ENCODE results near the gene GP1BB. TPM values are rescaled to one million over a fixed set of nuclear protein-coding genes. Genes with fewer than 3 reads are reported as not detected.

The GP1BB gene
- total RNA-seq, 1 donor from 2014 or later, result 0.95 TPM

DNA sequence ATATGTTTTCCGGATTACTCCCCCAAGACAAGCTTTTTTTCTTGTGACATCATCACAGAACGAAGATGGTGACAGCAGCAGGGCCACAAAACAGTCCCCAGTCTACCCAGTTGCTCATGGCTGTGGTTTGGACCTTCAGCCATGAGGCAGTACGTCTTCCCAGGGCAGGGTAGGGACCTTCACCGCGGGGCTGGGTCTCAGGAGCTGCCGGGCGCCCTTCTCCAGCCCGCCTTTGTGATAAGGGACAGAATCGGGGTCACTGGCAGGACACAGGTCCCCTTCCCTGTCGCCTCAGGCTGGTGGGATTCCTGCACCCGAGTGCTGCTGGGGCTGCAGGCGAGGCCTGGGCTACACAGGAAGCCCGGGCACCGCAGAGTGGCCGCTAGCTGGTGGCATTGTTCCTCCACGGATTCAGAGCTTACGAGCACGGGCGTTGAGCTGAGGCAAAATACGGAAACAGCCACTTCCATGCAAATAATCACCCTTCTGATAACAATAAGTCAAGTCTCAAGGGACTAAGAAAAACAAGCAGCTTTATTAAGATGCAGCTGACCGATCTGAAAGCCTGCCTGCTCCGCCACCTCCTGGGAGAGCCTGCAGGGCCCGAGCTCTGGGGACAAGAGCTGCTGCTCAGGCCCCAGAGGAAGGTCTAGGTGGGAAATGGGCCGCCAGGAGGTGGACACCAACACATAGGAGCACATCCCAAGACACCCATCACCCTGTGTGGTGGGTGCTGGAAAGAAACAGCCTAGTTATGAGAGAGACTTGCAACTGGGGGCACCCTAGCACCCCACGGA is 49.5 kb downstream of the GP1BB start:
- H3K27me3 Mint-ChIP-seq (ENCODE audit: low read depth, unreplicated experiment), result peaks cover 64% of the 10 kb centered on the region

DNA sequence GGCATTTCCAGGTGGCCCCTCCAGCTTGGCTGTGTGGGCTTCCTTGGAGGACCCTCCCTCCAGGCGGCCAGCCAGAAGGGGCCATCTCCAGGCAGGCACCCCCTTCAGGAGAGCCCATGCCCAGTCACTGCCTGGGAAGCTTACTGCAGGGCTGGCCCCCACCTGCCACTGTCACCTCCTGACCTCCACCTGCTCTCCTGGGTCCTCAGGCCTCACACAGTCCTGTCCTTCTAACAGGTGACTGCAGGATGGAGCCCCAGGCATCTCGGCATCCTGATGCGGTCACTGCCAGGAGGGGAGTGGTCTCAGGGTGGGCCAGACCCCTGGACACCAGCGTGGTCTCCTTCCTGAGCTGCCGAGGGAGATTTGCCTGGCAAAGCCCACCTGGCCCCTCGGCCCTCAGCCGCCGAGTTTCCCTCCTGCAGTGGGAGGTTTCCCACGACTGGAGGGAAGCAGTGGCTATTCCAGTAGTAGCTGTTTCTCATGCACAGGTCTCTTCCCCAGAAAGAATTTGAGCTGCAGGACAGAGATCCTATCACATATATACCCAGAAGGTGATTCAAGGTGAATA is 50.2 kb downstream of the GP1BB start:
- no peak overlapping the region for H3K4me3 Mint-ChIP-seq (ENCODE audit: unreplicated experiment)
- DNase-seq (ENCODE audit: low read depth), result no peak

More for the DNA sequence above, 49.5 kb downstream of the GP1BB start:
- H3K4me3 ChIP-seq (ENCODE audit: insufficient read depth, low read depth, low read length), result no peak overlapping the region
- Mint-ChIP-seq H3K27ac (ENCODE audit: unreplicated experiment) (peak overlapping the region; percentile 7), H3K36me3 (ENCODE audit: low read depth, unreplicated experiment) (no peaks in the 10 kb centered on the region), H3K9me3 (ENCODE audit: unreplicated experiment) (peaks cover 2% of the 10 kb centered on the region), H3K4me1 (ENCODE audit: low read depth, unreplicated experiment) (no peaks in the 10 kb centered on the region), H3K4me3 (ENCODE audit: unreplicated experiment) (no peak overlapping the region)
- H4K20me1 ChIP-seq (ENCODE audit: insufficient read depth, low read length), result no peaks in the 10 kb centered on the region
- H3K9ac ChIP-seq (ENCODE audit: low read length), result no peak overlapping the region
- no peak overlapping the region for H2AFZ ChIP-seq (ENCODE audit: low read depth, low read length)
- H3K9me3 ChIP-seq (ENCODE audit: insufficient read depth, low read depth, low read length), result no peaks in the 10 kb centered on the region
- DNase-seq (ENCODE audit: low read depth) (no peak), FAIRE-seq (no peak)
- H3K4me1 ChIP-seq (ENCODE audit: insufficient read depth, low read length), result no peaks in the 10 kb centered on the region
- no peak overlapping the region for H3K27ac ChIP-seq (ENCODE audit: low read depth, low read length)
- H3K4me2 ChIP-seq (ENCODE audit: low read length), result no peak overlapping the region
- H3K36me3 ChIP-seq (ENCODE audit: insufficient read depth, low read length), result no peaks in the 10 kb centered on the region
- peaks cover 50% of the 10 kb centered on the region for H3K27me3 ChIP-seq (ENCODE audit: insufficient read depth, low read length)
- no peak for TF ChIP-seq EZH2 (IDR thresholded peaks at IDR 0.05; ENCODE audit: insufficient read depth, low read length)
- TF ChIP-seq CTCF (IDR thresholded peaks at IDR 0.05; ENCODE audit: insufficient read depth, low read depth, low read length), result no peak
- H3K79me2 ChIP-seq (ENCODE audit: insufficient read depth, low read length), result no peaks in the 10 kb centered on the region

More for the DNA sequence above, 50.2 kb downstream of the GP1BB start:
- Histone ChIP-seq H3K9me3 (ENCODE audit: insufficient read depth, low read depth, low read length) (no peaks in the 10 kb centered on the region), H4K20me1 (ENCODE audit: insufficient read depth, low read length) (no peaks in the 10 kb centered on the region), H3K79me2 (ENCODE audit: insufficient read depth, low read length) (no peaks in the 10 kb centered on the region), H3K4me3 (ENCODE audit: insufficient read depth, low read depth, low read length) (no peak overlapping the region), H3K27ac (ENCODE audit: low read depth, low read length) (no peak overlapping the region), H3K4me1 (ENCODE audit: insufficient read depth, low read length) (no peaks in the 10 kb centered on the region), H3K36me3 (ENCODE audit: insufficient read depth, low read length) (no peaks in the 10 kb centered on the region), H3K4me2 (ENCODE audit: low read length) (no peak overlapping the region), H3K9ac (ENCODE audit: low read length) (no peak overlapping the region), H2AFZ (ENCODE audit: low read depth, low read length) (no peak overlapping the region), H3K27me3 (ENCODE audit: insufficient read depth, low read length) (peaks cover 43% of the 10 kb centered on the region)
- no peaks in the 10 kb centered on the region for H3K36me3 Mint-ChIP-seq (ENCODE audit: low read depth, unreplicated experiment)
- peaks cover 2% of the 10 kb centered on the region for H3K9me3 Mint-ChIP-seq (ENCODE audit: unreplicated experiment)
- H3K4me1 Mint-ChIP-seq (ENCODE audit: low read depth, unreplicated experiment), result no peaks in the 10 kb centered on the region
- TF ChIP-seq EZH2 (IDR thresholded peaks at IDR 0.05; ENCODE audit: insufficient read depth, low read length), result no peak
- no peak for TF ChIP-seq CTCF (IDR thresholded peaks at IDR 0.05; ENCODE audit: insufficient read depth, low read depth, low read length)
- no peak overlapping the region for H3K27ac Mint-ChIP-seq (ENCODE audit: unreplicated experiment)
- H3K27me3 Mint-ChIP-seq (ENCODE audit: low read depth, unreplicated experiment), result peaks cover 57% of the 10 kb centered on the region
- no peak for FAIRE-seq

Other genes with a start within 250 kb of the GP1BB start
- gene UFD1, start 244.3 kb upstream of the GP1BB start, total RNA-seq, result 92.7 and 105 TPM in 2 replicates
- 1.3 and 2.1 TPM in 2 replicates for gene CDC45, start 243.6 kb upstream of the GP1BB start, total RNA-seq
- not detected in 2 replicates for gene CLDN5, start 199.1 kb upstream of the GP1BB start, total RNA-seq
- gene SEPTIN5, start 9.0 kb upstream of the GP1BB start, total RNA-seq, result 7.3 and 8.6 TPM in 2 replicates
- gene TBX1, start 37.2 kb downstream of the GP1BB start, total RNA-seq, result 2.0 and 6.8 TPM in 2 replicates
- 10.4 and 14.3 TPM in 2 replicates for gene GNB1L, start 131.3 kb downstream of the GP1BB start, total RNA-seq
- 33.6 and 43.0 TPM in 2 replicates for gene RTL10, start 131.3 kb downstream of the GP1BB start, total RNA-seq
- gene COMT, start 218.2 kb downstream of the GP1BB start, total RNA-seq, result 116 and 120 TPM in 2 replicates
- 19.8 and 25.7 TPM in 2 replicates for gene TXNRD2, start 218.3 kb downstream of the GP1BB start, total RNA-seq

Data from astrocyte (in vitro differentiated cells and primary cell).